ENCODE measurements around the gene KRTAP4-2.

GRCh38 chr17:41226051-41226450 lies 48.0 kb upstream of the KRTAP4-2 start:
- TF ChIP-seq GATA3 (IDR thresholded peaks at IDR 0.05; ENCODE audit: low read depth, low read length) (no peak), GATA2 (IDR thresholded peaks at IDR 0.05; ENCODE audit: low read depth, low read length) (no peak)

All from SH-SY5Y (cell line).